ENCODE results near the gene CARD9.
"Not testable (repeated sequence)": the region's sequence is repeated elsewhere in the genome, so short reads cannot be mapped to it uniquely, and the experiment has no call there.

The CARD9 gene

DNA sequence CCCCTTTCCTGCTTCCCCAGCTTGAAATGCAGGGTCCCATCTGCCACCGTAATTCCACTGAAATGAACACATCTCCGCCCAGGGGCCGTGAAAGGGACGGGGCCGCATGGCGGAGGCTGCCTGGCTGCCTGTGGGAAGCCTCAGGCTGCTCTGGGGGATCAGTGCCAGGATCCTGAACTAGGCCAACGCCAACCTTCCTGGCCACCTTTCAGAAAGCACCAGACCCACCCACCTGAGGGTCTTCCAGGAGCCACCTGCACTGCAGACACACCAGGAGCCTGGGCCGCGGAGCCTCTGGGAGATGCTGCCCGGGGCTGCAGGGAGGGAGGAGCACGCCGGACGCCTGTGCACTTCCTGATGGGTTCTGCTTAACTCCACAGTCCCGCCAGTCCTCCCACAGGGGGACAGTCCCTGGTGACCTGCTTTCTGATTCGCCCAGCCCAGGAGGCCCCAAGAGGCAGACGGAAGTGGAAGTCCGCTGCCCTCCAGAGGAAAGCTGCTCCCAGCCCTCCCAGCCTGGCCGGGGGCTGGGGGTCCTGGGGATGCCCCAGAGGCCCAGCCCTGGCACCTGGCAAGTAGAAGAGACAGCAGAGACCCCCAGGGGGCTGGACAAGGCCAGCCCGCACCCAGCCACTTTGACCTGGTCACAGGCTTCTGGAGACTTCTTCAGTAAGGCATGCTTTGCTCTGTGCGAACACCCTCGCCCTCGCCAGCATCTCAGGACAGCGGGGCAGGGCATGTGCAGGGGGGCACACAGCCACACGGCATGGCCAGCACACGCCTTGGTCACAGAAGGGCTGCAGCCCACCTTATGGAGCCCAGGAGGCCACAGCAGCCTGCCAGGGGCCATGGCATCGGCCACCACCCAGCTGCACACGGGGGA is at the start of gene CARD9:
Gene CARD9, minus strand, starts transcription at position 370 of the 883 bp plus-strand sequence. CDS start 1,591 bp downstream, outside the sequence.
- DNase-seq: no peak

DNA sequence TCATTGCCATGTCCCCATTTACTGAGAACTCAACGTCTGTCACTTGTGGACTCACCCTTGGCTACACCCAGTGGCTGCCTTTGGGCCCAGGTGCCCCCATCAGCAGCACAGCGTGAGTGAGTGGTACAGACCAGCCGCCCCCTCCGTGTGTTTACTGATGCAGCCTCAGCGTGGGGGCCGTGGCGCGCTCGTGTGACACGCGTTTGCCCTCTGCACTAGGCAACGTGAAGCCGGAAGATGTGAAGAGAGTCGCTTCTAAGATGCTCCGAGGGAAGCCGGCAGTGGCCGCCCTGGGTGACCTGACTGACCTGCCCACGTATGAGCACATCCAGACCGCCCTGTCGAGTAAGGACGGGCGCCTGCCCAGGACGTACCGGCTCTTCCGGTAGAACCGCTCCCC is 49.4 kb upstream of the CARD9 start:
- no peak for DNase-seq

DNA sequence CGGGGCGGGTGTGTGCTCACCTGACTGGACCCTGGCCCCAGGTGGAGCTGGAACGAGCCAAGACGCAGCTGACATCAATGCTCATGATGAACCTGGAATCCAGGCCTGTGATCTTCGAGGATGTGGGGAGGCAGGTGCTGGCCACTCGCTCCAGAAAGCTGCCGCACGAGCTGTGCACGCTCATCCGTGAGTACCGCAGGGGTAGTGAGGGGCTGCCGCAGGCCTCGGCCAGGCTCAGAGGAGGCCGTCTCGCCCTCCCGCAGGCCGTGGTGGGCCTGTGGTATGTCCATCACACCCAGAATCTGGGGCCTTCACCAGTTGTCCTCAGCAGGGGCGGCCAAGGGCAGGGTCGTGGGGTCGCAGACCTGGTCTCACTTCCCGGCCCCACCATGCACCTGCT is 48.3 kb upstream of the CARD9 start:
- DNase-seq: no peak

GRCh38 chr9:136419092-136419420 is 45.6 kb upstream of the CARD9 start:
- DNase-seq: no peak

DNA sequence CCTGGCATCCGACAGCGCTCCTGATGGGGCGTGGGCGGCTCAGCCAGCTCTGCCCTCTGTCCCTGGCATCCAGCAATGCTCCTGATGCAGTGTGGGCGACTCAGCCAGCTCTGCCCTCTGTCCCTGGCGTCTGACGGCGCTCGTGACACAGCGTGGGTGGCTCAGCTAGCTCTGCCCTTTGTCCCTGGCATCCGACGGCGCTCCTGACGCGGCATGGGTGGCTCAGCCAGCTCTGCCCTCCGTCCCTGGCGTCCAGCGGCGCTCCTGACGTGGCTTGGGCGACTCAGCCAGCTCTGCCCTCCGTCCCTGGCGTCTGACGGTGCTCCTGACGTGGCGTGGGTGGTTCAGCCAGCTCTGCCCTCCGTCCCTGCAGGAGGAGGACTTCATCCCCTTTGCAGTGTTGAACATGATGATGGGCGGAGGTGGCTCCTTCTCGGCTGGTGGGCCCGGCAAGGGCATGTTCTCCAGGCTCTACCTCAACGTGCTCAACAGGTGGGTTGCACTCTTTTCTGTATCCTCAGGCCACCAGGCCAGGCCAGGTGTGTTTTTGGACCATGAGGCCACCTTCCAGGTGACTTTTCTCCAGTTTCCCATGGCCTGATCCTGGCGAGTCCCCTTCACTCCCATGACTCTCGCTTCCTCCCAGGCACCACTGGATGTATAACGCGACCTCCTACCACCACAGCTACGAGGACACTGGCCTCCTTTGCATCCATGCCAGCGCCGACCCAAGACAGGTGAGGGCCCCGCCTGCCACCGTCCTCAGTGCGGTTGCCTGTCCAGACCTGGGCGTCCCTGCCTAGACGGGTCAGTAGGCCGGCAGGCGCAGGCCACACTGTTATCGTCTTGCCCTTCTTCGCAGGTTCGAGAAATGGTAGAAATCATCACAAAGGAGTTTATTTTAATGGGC is 45.0 kb upstream of the CARD9 start:
- no peak for DNase-seq

DNA sequence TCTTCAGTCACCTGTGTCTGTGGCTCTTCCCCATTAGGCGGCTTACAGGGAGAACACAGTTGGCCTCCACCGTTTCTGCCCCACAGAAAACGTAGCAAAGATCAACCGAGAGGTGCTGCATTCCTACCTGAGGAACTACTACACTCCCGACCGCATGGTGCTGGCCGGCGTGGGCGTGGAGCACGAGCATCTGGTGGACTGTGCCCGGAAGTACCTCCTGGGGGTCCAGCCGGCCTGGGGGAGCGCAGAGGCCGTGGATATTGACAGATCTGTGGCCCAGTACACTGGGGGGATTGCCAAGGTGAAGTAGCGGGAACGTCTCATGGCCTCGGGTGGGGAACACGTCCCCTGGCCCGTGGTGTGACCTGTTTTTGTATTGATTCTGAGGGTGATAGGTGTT is 43.4 kb upstream of the CARD9 start:
- no peak for DNase-seq

DNA sequence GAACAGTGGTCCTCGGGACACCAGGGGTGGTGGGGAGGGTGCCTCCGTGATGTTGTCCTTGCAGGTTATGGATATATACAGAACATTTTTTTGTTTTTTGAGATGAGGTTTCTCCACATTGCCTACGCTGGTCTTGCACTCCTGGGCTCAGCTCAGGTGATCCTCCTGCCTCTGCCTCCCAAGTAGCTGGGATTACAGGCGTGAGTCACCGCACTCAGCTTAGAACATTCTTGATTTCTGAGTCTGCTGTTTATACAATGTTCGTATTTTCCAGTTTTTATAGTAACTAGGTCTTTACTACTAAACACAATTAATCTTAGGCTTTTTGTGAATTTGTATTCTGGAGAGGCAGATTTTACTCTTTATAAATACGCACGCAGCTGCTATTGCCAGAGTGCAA is 43.0 kb upstream of the CARD9 start:
- no peak for DNase-seq

DNA sequence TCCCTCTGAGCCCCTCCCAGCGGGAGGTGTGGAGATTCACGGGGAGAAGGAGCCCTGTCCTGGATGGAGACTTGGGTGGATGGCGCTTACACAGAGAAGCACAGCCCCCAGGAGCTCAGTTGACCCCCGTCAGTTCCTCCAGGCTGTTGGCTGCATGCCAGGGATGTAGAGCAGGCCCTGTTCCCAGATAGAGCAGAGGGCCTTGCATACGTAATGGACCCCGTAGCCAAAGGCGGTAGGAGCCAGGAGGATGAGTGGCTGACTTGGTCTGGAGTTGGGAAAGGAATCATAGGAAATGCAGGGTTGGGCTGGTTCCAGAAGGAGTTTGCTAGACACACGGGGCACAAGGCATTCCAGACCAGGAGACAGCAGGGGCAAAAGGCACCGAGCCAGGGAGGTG is 39.5 kb upstream of the CARD9 start:
- no peak for DNase-seq

GRCh38 chr9:136411378-136411777 is 37.9 kb upstream of the CARD9 start:
- DNase-seq: no peak

DNA sequence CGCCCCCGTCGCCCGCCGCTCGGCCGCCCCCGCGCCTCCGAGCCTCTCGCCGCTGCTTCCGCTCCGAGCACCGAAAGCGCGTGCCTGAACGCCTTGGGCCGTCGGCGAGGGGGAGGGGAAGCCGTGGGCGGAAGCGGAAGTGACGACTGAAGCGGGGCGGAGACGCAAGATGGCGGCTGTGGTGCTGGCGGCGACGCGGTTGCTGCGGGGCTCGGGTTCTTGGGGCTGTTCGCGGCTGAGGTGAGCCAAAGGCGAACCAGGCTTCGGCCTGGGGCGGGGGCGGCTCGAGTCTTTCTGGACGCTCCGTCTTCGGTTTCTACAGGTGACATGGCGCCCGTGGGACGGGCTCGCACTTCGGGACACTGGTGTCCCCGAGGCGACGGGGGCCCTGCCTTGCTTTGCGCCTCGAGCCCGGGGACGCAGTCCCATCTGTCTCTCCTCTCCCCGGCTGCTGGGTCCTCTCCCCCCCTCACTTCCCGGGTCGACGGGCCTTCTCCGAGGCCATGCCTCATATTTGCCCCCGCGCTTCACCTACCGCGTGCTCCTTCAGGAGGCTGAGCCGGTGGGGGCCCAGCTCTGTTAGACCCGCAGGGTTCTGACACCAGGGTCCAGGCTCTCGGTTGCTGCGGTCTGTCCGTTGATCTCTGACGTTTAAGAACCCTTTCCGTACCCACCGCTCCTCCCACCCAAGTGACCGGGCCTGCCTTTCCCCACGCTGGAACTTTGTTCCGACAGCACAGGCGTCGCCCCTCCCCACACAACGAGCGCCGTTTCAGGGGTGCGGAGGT is 37.2 kb upstream of the CARD9 start, which contains the start of the genes ENTR1 and PMPCA:
Gene ENTR1, minus strand, starts transcription at position 115 of the 788 bp plus-strand sequence. CDS start 217 bp downstream, outside the sequence.
Gene PMPCA, plus strand, starts transcription at position 159 of the 788 bp plus-strand sequence. Its CDS starts 11 bp downstream, at position 170.
- peak; percentile 95 for DNase-seq

GRCh38 chr9:136409557-136410455 is 36.3 kb upstream of the CARD9 start:
- DNase-seq: peak; percentile 35

GRCh38 chr9:136407911-136408310 is 34.4 kb upstream of the CARD9 start:
- no peak for DNase-seq

- DNase-seq: not testable (repeated sequence)
These were observed 33.6 kb upstream of the CARD9 start for GRCh38 chr9:136407061-136407460.

GRCh38 chr9:136405904-136406303 is 32.4 kb upstream of the CARD9 start:
- DNase-seq: not testable (repeated sequence)

DNA sequence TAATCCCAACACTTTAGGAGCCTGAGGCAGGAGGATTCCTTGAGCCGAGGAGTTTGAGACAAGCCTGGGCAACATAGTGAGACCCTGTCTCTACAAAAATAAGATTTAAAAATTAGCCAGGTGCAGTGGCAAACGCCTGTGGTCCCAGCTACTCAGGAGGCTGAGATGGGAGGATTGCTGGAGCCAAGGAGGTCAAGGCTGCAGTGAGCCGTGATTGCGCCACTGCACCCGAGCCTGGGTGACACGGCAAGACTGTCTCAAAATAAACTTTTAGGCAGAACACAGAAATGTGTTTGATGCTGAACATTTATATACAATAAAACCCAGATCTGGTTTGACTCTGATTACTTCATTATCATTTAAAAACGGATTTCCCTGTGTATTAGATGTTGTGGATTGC is 32.0 kb upstream of the CARD9 start:
- DNase-seq: no peak

- no peak for DNase-seq
These were observed 31.3 kb upstream of the CARD9 start for GRCh38 chr9:136404801-136405136.

DNA sequence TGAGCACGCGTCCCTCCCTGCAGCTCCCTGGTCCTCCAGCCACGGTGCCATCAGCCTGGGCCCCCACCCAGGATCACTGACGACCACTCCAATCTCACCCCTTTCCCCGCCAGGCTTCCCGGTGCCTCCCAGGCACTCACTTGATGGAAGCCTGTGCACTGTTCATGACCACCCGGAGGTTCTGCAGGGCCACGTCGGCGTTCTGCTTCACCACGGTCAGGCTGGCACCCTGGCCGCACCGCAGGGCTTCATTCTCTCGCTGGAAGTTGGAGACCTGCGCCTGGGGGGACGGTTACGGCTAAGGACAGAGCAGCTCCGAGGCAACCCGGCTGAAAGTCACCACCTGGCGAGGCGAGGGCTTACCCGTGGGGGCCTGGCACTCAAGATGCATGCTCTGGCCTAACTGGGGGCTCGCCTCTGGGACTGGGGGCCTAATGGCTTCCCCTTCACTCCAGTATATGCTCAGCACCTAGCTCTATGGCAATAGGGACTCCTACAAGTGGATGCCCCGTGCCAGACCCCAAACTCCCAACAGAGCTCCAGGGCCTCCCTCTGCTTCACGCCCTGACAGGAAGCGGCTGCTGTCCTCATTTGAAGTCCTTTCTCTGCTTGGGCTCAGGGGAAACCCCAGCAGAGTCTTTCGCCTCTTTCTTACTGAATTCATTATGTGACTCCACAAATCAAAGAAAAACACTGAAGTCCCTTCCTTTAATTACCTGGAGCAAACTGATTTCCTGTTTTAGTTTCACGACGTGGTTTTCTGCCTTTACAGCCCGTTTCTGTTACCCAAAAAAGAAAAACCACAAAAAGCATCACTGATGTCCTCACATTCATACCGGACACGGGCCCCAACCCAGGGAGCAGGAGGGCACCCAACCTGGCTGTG is 30.7 kb upstream of the CARD9 start:
- peak; percentile 67 for DNase-seq

DNA sequence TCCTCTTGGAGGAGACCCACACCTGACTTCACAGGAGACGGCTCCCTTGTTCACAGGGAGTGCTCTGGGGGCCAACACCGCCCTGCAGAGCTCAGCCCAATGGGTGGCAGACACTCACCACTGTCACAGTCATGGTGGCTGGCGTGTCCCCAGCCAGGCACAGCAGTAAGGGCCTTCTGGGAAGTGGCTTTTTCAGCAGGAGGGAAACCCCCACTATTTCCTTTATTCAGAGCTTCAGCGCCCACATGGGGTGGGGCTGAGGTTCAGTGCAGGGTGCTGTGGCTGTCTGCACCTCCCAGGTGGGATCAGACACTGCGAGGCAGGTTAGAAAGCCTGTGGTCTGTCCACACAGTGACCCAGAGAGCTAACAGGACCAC is 30.1 kb upstream of the CARD9 start:
- peak; percentile 90 for DNase-seq

DNA sequence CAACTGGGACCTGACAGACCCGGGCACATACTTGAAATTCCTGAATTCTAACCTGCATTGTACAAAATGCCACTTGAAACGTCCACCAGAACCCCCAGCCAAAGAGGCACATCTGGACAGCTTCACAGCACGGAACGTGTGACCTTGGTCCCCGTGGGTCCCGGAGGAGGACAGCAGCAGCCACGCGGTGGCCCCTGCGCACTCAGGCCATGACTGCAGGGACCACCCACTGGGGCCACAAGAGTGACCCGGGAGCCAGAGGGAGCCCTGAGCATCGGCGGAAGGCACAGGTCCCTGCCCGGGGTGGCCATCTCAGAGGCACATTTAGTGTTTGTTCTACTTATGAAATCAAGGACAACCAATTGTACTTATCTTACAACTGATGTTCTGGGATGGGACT is 28.6 kb upstream of the CARD9 start:
- no peak for DNase-seq

- DNase-seq: no peak
These were observed 27.9 kb upstream of the CARD9 start for GRCh38 chr9:136401173-136401922.
